Measurements from ENCODE around the gene HSD3B7. TPM values are rescaled to one million over a fixed set of nuclear protein-coding genes. Genes with fewer than 3 reads are reported as not detected.

HSD3B7 gene
- total RNA-seq, 2 donors from 2014 or later: 16.4 to 26.8 TPM

DNA sequence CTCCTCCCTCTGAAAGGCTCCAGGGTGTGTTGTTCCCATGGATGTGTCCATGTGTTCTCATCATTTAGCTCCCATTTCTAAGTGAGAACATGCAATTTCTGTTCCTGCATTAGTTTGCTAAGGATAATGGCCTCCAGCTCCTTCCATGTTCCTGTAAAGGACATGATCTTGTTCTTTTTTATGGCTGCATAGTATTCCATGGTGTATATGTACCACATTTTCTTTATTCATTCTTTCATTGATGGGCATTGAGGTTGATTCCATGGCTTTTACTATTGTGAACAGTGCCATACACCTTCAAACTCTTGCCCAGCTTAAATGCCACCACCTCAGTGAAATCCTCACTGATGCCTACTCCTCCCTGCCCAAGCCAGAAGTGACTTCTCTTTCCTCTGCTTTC, 40.7 kb upstream of the HSD3B7 start:
- Histone ChIP-seq H3K27me3 (replicated peaks; ENCODE audit: insufficient read depth) (no peaks in the 10 kb centered on the region), H3K27ac (no peak overlapping the region), H3K36me3 (peaks cover 15% of the 10 kb centered on the region), H3K4me3 (no peak overlapping the region), H3K9me3 (no peaks in the 10 kb centered on the region), H3K4me1 (ENCODE audit: control insufficient read depth in 1 of 2, low read depth in 2 of 2) (peaks cover 6 to 12% of the 10 kb centered on the region in 2 donors)
- TF ChIP-seq, protein P1, sequence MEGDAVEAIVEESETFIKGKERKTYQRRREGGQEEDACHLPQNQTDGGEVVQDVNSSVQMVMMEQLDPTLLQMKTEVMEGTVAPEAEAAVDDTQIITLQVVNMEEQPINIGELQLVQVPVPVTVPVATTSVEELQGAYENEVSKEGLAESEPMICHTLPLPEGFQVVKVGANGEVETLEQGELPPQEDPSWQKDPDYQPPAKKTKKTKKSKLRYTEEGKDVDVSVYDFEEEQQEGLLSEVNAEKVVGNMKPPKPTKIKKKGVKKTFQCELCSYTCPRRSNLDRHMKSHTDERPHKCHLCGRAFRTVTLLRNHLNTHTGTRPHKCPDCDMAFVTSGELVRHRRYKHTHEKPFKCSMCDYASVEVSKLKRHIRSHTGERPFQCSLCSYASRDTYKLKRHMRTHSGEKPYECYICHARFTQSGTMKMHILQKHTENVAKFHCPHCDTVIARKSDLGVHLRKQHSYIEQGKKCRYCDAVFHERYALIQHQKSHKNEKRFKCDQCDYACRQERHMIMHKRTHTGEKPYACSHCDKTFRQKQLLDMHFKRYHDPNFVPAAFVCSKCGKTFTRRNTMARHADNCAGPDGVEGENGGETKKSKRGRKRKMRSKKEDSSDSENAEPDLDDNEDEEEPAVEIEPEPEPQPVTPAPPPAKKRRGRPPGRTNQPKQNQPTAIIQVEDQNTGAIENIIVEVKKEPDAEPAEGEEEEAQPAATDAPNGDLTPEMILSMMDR (IDR thresholded peaks at IDR 0.05): no peak
- ATAC-seq (ENCODE audit: insufficient number of reproducible peaks, low FRiP score, low read depth) (no peak), DNase-seq (ENCODE audit: low spot score) (no peak)

DNA sequence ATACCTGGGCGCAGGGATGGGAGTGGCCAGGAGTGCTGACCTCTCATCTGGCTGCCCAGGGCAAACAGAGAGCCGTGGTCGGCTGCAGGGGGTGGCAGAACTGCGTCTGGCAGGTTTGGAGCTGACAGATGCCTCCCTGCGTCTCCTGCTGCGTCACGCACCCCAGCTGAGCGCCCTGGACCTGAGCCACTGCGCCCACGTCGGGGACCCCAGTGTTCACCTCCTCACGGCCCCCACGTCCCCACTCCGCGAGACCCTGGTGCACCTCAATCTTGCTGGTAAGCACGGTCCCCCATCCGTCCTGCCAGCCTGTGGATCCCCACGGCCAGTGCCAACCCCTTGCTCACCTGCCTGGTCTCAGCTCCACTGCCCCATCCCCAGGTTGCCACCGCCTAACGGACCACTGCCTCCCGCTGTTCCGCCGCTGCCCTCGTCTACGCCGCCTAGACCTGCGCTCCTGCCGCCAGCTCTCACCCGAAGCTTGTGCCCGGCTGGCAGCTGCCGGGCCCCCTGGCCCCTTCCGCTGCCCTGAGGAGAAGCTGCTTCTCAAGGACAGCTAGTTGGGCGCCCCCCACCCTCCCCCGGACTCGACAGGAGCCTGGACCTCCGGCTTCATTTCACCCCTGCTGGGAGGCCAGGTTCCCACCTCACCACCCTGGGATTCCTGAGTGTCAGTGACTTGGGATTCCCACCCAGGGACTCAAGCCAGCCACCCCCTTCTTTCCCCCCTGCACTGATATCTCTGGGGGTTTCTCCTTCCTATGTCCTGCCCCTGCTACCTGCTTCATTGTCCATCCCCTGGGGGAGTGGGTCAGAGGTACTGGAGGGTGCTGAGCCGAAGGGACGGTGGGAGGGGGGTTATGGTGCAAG, 38.1 kb upstream of the HSD3B7 start:
- ATAC-seq (ENCODE audit: insufficient number of reproducible peaks, low FRiP score, low read depth) (no peak), DNase-seq (ENCODE audit: low spot score) (no peak)
- H3K4me1 ChIP-seq (ENCODE audit: control insufficient read depth in 1 of 2, low read depth in 2 of 2): peaks cover 24 to 31% of the 10 kb centered on the region in 2 donors
- H3K9me3 ChIP-seq: no peaks in the 10 kb centered on the region
- no peak overlapping the region for H3K4me3 ChIP-seq
- TF ChIP-seq, protein P1 (IDR thresholded peaks at IDR 0.05): no peak
- no peaks in the 10 kb centered on the region for H3K27me3 ChIP-seq (replicated peaks; ENCODE audit: insufficient read depth)
- H3K36me3 ChIP-seq: peaks cover 15% of the 10 kb centered on the region
- no peak overlapping the region for H3K27ac ChIP-seq

DNA sequence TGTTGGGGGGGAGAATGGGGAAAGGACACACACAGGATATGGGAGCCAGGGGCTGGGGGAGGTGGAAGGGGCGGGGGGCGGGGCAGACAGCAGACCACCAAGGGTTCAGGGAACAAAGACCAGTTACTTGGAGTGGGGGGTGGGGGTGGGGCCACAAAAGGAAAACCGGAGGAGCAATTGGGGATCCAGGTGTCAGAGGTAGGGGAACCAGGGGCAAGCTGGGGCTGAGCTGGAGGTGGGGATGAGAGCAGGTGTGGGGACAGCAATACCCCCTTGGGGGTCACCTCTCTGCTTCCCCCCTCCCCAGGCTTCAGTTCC, 37.5 kb upstream of the HSD3B7 start:
- peak overlapping the region; percentile 50 to 97 for H3K27ac ChIP-seq

DNA sequence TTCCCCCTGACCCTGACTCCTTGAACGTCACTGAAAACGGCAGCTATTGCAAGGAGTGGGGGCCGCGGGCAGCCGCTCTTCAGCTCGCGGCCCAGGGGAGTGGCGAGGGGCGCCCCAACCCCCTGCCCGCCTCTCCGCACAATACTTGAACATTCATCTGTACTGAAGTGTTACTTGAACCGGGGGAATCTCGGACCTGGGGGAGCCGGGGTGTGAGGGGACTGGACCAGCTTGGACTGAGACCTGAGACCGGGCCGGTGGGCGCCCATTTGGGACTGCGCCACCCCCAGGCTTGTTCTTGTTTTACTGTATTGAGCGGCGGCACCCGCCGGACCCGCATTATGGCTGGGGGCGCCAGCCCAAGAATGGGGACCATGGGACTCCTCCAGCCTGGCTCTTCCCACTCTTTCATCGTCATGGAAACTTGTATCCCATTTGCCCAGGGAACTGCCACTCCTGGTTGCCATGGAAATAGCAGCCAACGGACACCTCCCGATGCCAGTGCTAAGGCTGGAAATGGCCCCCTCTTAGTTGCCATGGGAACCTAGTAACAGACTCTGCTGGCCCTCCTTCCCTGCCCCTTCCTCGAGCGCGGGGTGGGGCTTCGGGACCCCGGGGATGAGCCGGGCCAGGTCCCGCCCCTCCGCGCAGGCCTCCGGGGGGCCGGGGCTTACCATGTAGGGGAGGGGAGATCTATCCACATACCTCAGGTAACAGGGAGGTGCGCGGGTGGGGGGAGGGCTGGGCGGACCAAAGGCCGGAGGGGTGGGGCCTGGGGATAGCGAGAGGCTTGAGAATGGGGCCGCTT, 36.9 kb upstream of the HSD3B7 start:
- TF ChIP-seq, protein P1 (IDR thresholded peaks at IDR 0.05): no peak
- Histone ChIP-seq H3K27ac (peak overlapping the region; percentile 89 to 97), H3K9me3 (no peaks in the 10 kb centered on the region), H3K4me3 (peak overlapping the region; percentile 100), H3K4me1 (ENCODE audit: control insufficient read depth in 1 of 2, low read depth in 2 of 2) (peaks cover 25 to 37% of the 10 kb centered on the region in 2 donors), H3K36me3 (peaks cover 7% of the 10 kb centered on the region), H3K27me3 (replicated peaks; ENCODE audit: insufficient read depth) (no peaks in the 10 kb centered on the region)
- DNase-seq (ENCODE audit: low spot score) (peak; percentile 84), ATAC-seq (ENCODE audit: insufficient number of reproducible peaks, low FRiP score, low read depth) (peak; percentile 54)

More for the DNA sequence above, 37.5 kb upstream of the HSD3B7 start:
- ATAC-seq (ENCODE audit: insufficient number of reproducible peaks, low FRiP score, low read depth): no peak
- H3K27me3 ChIP-seq (replicated peaks; ENCODE audit: insufficient read depth): no peaks in the 10 kb centered on the region
- TF ChIP-seq, protein P1 (IDR thresholded peaks at IDR 0.05): no peak
- H3K9me3 ChIP-seq: no peaks in the 10 kb centered on the region
- peaks cover 25 to 32% of the 10 kb centered on the region in 2 donors for H3K4me1 ChIP-seq (ENCODE audit: control insufficient read depth in 1 of 2, low read depth in 2 of 2)
- H3K36me3 ChIP-seq: peaks cover 13% of the 10 kb centered on the region
- DNase-seq (ENCODE audit: low spot score): no peak
- peak overlapping the region; percentile 100 for H3K4me3 ChIP-seq

Measured in thoracic aorta (tissue), 2 donors.